ENCODE data around the gene PREPL.

PREPL gene

DNA sequence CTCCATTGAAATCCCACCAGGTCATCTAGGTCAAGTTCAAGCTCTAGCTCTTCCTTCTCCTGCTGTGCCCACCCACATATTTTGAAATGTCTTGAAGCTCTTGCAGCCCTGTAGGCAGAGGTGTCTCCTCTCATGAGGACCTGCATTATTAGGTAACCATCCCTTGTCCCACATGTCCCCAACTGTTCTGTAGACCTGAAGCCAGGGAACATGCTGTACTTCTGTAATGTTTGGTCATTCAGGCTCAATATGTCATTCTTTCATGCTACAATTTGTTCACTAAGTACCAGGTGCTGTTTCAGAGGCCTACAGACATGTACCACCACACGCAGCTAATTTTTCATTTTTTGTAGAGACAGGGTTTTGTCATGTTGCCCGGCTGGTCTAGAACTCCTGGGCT is 63.9 kb downstream of the PREPL start:
- FAIRE-seq, result no peak

DNA sequence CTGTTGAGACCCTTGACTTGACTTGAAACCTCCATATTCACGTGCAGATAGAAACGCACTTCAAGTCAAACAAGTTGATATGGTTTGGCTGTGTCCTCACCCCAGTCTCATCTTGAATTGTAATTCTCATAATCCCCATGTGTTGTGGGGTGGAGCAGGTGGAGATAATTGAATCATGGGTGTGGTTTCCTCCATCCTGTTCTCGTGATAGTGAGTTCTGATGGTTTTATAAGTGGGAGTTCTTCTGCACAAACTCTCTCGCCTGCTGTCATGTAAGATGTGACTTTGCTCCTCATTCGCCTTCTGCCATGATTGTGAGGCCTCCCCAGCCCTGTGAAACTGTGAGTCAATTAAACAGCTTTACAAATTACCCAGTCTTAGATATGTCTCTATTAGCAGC is 64.6 kb downstream of the PREPL start:
- DNase-seq (ENCODE audit: insufficient read length, low spot score) (no peak), FAIRE-seq (no peak)

More for the DNA sequence above, 63.9 kb downstream of the PREPL start:
- DNase-seq (ENCODE audit: insufficient read length, low spot score), result no peak

DNA sequence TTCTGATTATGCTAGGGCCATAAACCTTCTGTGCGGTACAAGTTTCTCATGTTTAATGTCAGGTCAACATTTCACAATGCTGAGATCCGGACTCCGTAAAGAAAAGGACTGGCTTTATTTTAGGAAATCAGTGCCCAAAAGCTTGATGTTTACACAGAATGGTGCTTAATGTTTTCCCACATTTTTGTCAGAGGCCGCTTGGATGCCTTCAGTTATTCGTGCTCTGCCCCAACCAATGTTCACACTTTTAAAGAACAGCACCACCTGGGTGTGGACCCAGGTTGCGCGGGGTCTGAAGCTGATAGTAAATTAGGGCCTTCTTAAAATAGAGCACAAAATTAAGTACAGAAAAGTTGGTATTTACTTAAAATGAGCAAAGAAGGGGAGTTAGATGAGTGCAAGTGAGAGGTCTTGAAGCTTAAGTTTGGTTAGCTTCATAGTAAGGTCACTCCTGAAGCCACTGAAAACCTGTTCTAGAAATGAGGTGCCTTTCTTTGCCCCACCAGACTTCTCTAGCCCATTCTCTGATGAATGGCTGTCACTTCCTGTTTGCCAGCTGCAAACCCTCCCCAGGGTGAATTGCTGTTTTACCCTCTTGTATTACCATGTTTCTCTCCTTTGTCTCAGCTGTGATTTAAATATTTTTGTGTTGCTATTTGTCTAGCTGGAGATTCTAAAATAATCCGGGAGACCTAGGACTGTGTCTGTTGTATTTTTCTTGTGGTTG is 65.5 kb downstream of the PREPL start:
- FAIRE-seq (no peak), DNase-seq (ENCODE audit: insufficient read length, low spot score) (no peak)

DNA sequence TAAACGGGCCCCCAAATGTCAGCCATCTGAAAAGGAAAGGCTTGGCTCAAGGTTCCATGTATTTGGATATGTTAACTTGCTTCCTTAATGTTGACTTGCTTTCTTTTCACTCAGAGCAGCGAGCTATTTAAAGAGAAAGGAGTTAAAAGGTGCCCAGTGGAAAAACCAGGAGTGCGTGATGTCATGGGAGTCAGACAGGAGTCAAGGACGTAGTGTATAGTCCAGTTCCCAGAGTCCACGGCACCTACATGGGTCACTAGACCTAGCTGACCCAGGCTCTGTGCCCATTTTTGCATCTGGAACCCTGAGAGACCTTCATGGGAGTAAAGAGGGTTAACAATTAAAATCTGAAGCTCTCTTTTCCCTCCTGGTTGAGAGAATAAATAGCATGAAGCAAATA is 66.2 kb downstream of the PREPL start:
- DNase-seq (ENCODE audit: insufficient read length, low spot score), result no peak
- no peak for FAIRE-seq

DNA sequence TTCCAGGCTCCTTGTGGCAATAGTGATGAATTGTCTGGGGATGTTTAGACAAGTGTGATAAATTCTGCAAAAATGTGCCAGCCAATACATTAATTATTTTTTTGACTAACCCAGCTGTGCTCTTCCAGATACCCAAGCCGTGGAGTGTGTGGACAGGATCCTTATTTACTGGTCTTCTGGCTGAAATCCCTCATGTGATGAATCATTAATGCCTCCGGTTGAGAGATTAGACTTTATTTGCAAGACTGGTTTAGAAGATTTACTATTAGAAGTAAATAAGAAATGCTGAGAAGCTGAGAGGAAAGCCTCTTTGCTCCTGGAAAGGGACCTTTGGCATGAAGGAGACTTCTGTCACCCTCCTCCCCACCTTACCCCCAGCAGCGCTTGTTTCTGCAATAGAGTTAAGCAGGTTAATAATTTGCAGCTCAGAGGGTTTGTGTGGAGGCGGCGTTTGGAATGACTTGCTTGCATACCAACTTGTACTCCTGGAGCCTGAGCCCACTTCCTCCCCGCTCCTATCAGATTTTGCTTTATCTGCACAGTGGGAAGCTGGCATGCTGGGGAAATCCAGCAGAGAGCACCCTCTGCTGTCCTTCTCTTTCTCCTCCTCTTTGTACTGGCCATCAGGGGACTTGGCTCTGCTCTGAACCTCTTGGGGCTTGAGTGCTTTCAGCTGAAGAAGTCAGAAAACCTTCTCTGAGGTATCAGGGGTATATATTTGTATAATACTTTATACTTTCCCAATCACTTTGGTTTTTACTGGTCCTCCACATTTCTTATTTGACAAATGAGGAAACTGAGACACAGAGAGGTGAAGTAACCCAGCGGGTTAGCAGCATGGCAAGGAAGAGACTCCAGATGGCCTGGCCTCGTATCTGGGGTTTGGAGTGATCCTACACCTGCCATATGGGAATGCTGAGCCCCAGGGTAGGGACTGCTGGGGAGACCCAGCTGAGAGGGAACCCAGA is 69.7 kb downstream of the PREPL start:
- no peak for FAIRE-seq
- DNase-seq (ENCODE audit: insufficient read length, low spot score), result no peak

DNA sequence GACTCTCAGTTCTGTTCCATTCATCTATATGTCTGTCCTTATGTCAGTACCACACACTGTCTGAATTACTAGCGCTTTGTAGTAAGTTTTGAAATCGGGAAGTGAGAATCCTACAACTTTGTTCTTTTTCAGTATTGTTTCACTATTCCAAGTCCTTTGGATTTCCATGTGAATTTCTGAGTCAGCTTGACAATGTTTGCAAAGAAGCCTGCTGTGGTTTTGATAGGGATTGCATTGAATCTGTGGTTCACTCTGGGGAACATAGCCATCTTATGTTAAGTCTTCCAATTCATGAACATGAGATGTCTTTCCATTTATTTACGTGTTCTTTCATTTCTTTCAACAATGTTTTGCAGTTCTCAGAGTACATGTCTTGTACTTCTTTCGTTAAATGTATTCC is 71.0 kb downstream of the PREPL start:
- no peak for FAIRE-seq
- no peak for DNase-seq (ENCODE audit: insufficient read length, low spot score)

DNA sequence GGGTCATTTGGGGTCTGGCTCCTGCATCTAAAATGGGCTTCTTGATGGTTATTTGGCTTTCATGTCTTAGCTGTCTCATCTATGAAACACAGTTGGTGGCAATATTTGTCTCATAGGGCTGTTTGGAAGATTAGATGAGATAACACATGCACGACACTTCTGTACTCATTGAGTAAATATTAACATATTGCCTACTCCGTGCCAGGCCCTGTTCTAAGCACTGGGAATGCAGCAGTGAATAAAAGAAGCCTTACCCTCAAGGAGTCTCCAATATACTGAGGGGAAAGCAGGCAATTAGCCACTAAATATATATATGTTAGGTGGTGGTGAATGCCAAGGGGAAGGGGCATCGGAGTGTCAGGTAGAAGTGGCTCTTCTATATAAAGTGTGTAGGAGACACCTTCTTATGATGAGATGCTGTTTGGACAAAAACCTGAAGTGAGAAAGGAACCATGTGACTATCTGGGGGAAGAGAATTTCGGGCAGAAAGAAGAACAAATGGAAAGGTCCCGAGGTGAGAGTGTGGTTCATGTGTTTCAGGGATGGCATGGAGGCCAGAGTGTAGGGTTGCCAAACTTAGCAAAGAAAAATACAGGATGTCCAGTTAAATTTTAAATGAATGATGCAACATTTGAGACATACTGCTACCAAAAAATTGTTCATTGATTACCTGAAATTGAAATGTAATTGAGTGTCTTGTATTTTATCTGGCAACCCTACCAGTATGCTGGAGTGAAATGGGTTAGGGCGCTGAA is 74.2 kb downstream of the PREPL start:
- DNase-seq (ENCODE audit: insufficient read length, low spot score), result no peak
- FAIRE-seq, result no peak

DNA sequence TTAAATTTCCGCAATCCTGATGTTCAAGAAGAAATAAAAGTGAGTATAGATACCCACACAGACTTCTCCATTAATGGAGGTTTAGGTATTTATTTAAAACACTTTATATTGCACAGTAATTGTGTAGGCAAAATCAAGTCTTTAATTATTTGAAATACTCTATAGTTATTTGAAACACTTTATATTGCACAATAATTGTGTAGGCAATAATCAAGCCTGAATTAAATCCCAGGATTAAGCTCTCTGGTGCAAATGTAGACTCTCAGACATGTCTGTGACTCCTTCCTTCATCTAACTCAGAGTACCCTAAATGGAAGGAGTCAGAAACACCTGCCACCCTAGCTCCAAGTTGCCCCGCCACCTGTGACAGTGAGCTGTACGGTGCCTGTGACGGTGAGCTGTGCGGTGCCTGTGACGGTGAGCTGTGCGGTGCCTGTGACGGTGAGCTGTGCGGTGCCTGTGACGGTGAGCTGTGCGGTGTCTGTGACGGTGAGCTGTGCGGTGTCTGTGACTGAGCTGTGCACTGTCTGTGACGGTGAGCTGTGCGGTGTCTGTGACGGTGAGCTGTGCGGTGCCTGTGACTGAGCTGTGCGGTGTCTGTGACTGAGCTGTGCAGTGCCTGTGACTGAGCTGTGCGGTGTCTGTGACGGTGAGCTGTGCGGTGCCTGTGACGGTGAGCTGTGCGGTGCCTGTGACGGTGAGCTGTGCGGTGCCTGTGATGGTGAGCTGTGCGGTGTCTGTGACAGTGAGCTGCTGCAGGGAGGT is 75.0 kb downstream of the PREPL start:
- no peak for DNase-seq (ENCODE audit: insufficient read length, low spot score)
- no peak for FAIRE-seq

DNA sequence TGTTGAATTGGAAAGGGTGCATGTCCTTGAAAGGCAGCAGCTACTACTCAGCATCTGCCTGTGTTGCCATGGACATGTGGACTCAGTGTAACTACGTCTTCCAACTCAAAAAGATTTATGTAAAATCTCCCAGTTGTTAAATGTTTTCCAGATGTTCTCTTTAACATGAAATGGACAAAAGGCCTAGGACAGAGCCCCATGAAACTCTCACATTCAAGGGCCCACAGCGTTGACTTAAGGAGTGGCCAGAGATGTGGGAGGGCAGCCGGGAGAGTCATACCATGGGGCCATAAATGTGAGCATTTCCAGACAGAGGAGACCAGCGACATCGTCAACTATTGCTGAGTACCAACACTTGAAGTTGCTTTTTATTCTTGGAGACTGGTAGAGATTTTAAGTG is 76.1 kb downstream of the PREPL start:
- DNase-seq (ENCODE audit: insufficient read length, low spot score), result no peak
- no peak for FAIRE-seq

DNA sequence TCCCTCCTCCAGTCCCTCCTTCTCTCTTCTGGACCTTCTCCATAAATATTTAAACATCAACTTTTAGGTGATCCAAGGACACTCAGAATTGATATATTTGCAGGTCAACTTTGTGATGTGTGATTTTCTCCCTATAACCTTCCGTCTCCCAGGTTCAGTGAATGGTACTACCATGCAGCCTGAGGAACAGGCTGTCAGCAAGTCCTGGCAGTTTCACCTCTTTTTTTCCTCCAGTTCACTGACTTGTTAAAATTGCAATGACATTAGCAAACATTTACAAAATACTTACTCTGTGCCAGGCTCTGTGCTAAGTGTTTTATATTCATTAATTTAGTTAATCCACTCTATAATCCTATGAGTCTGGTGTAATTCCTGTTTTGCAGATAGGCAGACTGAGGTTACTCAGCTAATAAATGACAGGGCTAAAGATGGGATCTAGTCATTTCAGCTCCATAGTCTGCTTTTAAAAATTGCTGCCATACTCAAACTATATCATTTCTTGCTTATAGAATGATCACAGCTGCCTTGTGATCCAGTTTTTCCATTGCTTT is 78.1 kb downstream of the PREPL start:
- no peak for DNase-seq (ENCODE audit: insufficient read length, low spot score)
- no peak for FAIRE-seq

DNA sequence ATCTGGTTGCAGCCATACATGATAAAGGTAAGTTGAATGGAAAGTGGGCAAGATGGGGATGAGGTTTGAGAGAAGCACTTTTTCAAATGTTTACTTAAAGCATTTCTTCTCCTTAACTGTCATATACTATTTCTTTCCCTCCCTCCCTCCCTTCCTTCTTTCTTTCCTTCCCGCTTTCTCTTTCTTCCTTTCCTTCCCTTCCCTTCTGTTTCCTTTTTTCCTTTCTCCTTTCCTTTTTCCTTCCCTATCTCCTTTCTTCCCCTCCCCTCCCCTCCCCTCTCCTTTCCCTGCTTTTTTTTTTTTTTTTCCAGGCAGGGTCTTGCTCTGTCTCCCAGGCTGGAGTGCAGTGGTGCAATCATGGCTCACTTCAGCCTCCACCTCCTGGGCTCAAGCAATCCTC is 80.4 kb downstream of the PREPL start:
- DNase-seq (ENCODE audit: insufficient read length, low spot score) (no peak), FAIRE-seq (no peak)

DNA sequence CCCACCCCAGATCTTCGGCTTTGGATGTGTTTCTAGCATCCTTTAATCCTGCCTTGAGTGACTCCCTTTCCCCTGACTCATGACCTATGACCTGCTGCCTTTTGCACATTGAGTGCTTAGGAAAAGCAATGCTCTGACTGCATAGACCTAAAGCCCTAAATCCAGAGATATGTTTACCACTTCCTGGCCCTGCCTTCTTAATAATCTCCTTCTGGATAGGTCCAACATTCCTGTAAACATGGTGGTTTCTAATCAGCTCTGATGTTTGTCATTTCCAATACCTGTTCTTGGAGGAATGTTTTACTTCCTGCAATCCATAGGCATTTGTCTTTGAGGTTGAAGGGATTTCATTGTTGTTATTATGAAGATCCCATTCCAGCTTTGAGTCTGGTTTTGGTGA is 83.8 kb downstream of the PREPL start:
- DNase-seq (ENCODE audit: insufficient read length, low spot score) (no peak), FAIRE-seq (no peak)

DNA sequence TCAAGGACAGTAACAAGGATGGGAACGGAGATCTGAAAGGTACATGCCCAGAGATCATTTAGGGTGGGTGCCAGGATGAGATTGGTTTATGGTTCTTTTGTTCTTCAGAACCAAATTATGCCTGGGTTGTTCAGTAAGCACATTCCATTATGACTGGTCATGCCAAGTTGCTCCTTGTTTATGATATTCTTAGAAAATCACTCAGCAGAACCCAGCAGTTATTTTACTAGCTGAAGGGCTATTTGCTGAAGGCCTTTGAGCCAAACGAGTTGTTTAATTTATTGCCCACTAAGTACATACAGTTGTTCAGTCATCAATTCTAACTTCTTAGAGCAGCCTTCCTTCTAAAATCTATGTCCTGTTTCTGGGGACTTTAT is 85.4 kb downstream of the PREPL start:
- DNase-seq (ENCODE audit: insufficient read length, low spot score) (no peak), FAIRE-seq (no peak)

DNA sequence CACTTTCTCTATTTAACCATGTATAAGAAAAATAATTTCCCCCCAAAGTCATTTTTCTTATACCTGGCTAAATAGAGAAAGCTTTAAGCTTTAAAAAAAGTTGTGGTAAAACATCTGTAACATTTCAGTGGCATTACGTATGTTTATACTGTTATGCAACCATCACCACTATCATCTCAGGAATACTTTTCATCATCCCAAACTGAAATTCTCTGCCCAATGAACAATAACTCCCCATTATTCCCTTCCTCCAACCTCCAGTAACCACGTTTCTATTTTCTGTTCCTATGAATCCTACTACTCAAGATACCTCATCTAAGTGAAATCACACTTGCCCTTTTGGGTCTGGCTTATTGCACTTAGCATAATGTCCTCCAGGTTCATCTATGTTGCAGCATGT is 87.7 kb downstream of the PREPL start:
- no peak for DNase-seq (ENCODE audit: insufficient read length, low spot score)
- no peak for FAIRE-seq

DNA sequence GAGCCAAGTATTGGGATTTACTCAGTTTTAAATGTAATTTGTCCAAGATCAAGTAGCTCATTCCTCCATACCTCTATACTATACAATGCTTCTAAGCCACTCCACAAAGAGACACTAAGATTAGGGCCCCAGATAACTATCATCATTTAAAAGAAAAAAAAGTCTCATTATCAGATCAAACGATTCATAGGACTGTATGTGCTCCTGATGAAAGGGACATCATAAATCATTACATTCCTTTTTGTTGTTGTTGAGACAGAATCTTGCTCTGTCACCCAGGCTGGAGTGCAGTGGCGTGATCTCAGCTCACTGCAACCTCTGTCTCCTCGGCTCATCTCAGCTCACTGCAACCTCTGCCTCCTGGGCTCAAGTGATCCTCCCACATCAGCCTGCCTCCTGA is 88.2 kb downstream of the PREPL start:
- FAIRE-seq (no peak), DNase-seq (ENCODE audit: insufficient read length, low spot score) (no peak)

DNA sequence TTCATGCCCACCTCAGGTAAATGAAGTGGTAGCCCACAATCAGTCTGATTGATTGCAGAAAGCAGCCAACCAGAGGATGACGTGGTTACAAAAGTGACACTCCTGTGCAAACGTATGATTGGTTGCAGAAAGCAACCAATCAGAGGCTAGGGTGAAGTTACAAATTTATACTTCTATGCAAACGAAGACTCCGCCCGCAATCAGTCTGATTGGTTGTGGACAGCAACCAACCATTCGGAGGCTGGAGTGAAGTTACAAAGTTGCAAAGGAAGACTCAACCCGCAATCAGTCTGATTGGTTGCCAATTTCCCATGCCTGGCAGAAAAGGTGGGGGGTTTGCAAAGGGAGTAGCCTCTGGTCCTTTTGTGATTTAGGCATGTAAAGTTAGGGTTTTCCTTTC is 90.0 kb downstream of the PREPL start:
- FAIRE-seq, result no peak

DNA sequence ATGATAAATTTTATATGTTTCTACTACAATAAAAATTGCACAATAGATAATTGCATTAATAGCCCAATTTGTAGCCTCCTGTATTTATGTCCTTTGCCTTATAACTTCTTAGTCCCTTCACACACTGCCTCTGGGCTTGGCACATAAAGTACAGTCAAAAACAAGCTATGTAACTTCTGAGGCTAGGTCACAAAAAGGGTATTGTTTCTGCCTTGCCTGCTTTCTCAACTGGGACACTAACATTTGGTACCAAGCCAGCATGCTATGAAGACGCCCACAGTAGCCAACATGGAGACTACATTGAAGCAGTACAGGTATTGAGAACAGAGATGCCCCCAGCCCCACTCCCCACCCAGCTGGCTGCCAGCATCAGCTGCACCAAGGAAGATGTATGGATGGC is 91.5 kb downstream of the PREPL start:
- DNase-seq (ENCODE audit: insufficient read length, low spot score) (no peak), FAIRE-seq (no peak)

More for the DNA sequence above, 90.0 kb downstream of the PREPL start:
- DNase-seq (ENCODE audit: insufficient read length, low spot score), result no peak

DNA sequence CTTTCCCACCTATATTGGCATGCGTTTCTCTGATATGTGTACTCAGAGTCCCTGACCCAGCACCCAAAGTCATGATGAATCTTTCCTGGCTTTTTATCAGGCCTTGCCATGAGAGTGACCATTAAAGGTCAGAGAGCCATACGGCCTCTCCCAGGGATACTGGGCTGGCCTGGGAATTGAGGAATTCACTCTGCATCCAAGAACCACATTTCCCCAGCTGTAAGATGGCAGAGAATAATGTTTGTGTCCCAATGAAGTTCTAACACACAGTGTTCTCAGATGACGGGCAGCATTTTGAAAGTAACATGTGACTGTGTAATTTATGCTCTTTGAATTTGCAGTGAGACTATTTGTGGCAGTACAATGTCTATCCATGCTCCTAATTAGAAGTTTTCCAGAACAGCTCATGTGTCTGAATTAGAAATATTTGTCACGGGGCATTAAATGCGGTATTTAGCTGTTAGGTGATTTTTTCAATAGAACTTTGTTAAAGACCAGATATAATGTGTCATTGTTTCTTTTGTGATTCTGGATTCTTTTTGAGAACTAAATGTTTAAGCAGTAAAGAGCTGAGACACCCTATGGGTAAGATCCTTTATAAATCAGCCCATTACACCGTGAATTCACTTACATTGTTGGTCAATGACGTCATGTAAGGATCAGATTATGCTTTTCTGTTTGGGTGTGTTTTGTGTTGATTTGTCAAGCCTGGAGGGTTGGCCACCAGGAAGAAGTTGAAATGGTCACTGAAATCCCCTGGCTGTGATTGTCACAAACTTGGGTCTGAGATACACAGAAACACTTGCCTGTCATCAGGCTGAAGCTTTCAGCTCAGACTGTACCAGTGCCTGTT is 93.3 kb downstream of the PREPL start:
- no peak for DNase-seq (ENCODE audit: insufficient read length, low spot score)
- no peak for FAIRE-seq
